ENCODE data around the gene SIGLEC1. TPM values are rescaled to one million over a fixed set of nuclear protein-coding genes. Genes with fewer than 3 reads are reported as not detected.

Gene SIGLEC1
- total RNA-seq, 1 donor from 2014 or later, result not detected

- Mint-ChIP-seq H3K9me3 (no peaks in the 10 kb centered on the region), H3K27ac (no peak overlapping the region), H3K4me3 (no peak overlapping the region), H3K4me1 (ENCODE audit: unreplicated experiment) (peaks cover 8% of the 10 kb centered on the region), H3K36me3 (peaks cover 3% of the 10 kb centered on the region), H3K27me3 (peaks cover 7% of the 10 kb centered on the region)
- DNase-seq (ENCODE audit: extremely low spot score, unreplicated experiment), result no peak
- TF ChIP-seq CTCF (conservative IDR thresholded peaks at IDR 0.05), result no peak
Measured at GRCh38 chr20:3757268-3757667, 44.9 kb upstream of the SIGLEC1 start.

GRCh38 chr20:3755814-3756480 is 43.5 kb upstream of the SIGLEC1 start:
- DNase-seq (ENCODE audit: extremely low spot score, unreplicated experiment), result no peak
- Mint-ChIP-seq H3K9me3 (no peaks in the 10 kb centered on the region), H3K27ac (no peak overlapping the region), H3K4me3 (no peak overlapping the region), H3K4me1 (ENCODE audit: unreplicated experiment) (peaks cover 3% of the 10 kb centered on the region), H3K27me3 (peaks cover 11% of the 10 kb centered on the region), H3K36me3 (peaks cover 3% of the 10 kb centered on the region)
- no peak for TF ChIP-seq CTCF (conservative IDR thresholded peaks at IDR 0.05)

- Mint-ChIP-seq H3K4me1 (ENCODE audit: unreplicated experiment) (peaks cover 3% of the 10 kb centered on the region), H3K9me3 (no peaks in the 10 kb centered on the region), H3K36me3 (peaks cover 3% of the 10 kb centered on the region), H3K27ac (no peak overlapping the region), H3K27me3 (peaks cover 18% of the 10 kb centered on the region), H3K4me3 (no peak overlapping the region)
- no peak for TF ChIP-seq CTCF (conservative IDR thresholded peaks at IDR 0.05)
- no peak for DNase-seq (ENCODE audit: extremely low spot score, unreplicated experiment)
Measured at GRCh38 chr20:3755269-3755668, 42.9 kb upstream of the SIGLEC1 start.

- no peak for DNase-seq (ENCODE audit: extremely low spot score, unreplicated experiment)
- no peak for TF ChIP-seq CTCF (conservative IDR thresholded peaks at IDR 0.05)
- no peaks in the 10 kb centered on the region for H3K36me3 Mint-ChIP-seq
- H3K9me3 Mint-ChIP-seq, result no peaks in the 10 kb centered on the region
- H3K4me1 Mint-ChIP-seq (ENCODE audit: unreplicated experiment), result peaks cover 3% of the 10 kb centered on the region
- no peak overlapping the region for H3K27ac Mint-ChIP-seq
- no peak overlapping the region for H3K4me3 Mint-ChIP-seq
- peaks cover 22% of the 10 kb centered on the region for H3K27me3 Mint-ChIP-seq
Measured at GRCh38 chr20:3754276-3754630, 41.9 kb upstream of the SIGLEC1 start.

- DNase-seq (ENCODE audit: extremely low spot score, unreplicated experiment), result no peak
- Mint-ChIP-seq H3K4me1 (ENCODE audit: unreplicated experiment) (peaks cover 3% of the 10 kb centered on the region), H3K27ac (no peak overlapping the region), H3K36me3 (no peaks in the 10 kb centered on the region), H3K4me3 (no peak overlapping the region), H3K9me3 (no peaks in the 10 kb centered on the region), H3K27me3 (peaks cover 28% of the 10 kb centered on the region)
- no peak for TF ChIP-seq CTCF (conservative IDR thresholded peaks at IDR 0.05)
Measured at GRCh38 chr20:3753501-3754275, 41.3 kb upstream of the SIGLEC1 start.

Measured in type B pancreatic cell (in vitro differentiated cells).